ENCODE measurements around the gene PCDH9. TPM values are rescaled to one million over a fixed set of nuclear protein-coding genes. Genes with fewer than 3 reads are reported as not detected.

The PCDH9 gene
- total RNA-seq, 4 donors from 2014 or later, result 0.57 to 1.7 (median 0.97) TPM

GRCh38 chr13:67155898-67156722, 74.0 kb downstream of the PCDH9 start:
- Histone ChIP-seq H3K27ac (no peak overlapping the region), H3K4me3 (no peak overlapping the region), H3K36me3 (no peaks in the 10 kb centered on the region), H3K27me3 (no peaks in the 10 kb centered on the region), H3K4me1 (no peaks in the 10 kb centered on the region), H3K9me3 (no peaks in the 10 kb centered on the region)
- no peak for TF ChIP-seq POLR2A (IDR thresholded peaks at IDR 0.05)
- TF ChIP-seq, protein P1, sequence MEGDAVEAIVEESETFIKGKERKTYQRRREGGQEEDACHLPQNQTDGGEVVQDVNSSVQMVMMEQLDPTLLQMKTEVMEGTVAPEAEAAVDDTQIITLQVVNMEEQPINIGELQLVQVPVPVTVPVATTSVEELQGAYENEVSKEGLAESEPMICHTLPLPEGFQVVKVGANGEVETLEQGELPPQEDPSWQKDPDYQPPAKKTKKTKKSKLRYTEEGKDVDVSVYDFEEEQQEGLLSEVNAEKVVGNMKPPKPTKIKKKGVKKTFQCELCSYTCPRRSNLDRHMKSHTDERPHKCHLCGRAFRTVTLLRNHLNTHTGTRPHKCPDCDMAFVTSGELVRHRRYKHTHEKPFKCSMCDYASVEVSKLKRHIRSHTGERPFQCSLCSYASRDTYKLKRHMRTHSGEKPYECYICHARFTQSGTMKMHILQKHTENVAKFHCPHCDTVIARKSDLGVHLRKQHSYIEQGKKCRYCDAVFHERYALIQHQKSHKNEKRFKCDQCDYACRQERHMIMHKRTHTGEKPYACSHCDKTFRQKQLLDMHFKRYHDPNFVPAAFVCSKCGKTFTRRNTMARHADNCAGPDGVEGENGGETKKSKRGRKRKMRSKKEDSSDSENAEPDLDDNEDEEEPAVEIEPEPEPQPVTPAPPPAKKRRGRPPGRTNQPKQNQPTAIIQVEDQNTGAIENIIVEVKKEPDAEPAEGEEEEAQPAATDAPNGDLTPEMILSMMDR (IDR thresholded peaks at IDR 0.05), result no peak
- no peak for DNase-seq

- no peak for DNase-seq
- Histone ChIP-seq H3K4me3 (no peak overlapping the region), H3K27me3 (no peaks in the 10 kb centered on the region), H3K27ac (no peak overlapping the region), H3K36me3 (no peaks in the 10 kb centered on the region), H3K9me3 (no peaks in the 10 kb centered on the region), H3K4me1 (no peaks in the 10 kb centered on the region)
- TF ChIP-seq, protein P1 (IDR thresholded peaks at IDR 0.05), result no peak
- no peak for TF ChIP-seq POLR2A (IDR thresholded peaks at IDR 0.05)
Measured at GRCh38 chr13:67152085-67152484, 78.1 kb downstream of the PCDH9 start.

GRCh38 chr13:67151652-67152051, 78.5 kb downstream of the PCDH9 start:
- Histone ChIP-seq H3K4me3 (no peak overlapping the region), H3K36me3 (no peaks in the 10 kb centered on the region), H3K27ac (no peak overlapping the region), H3K27me3 (no peaks in the 10 kb centered on the region), H3K4me1 (no peaks in the 10 kb centered on the region), H3K9me3 (no peaks in the 10 kb centered on the region)
- TF ChIP-seq, protein P1 (IDR thresholded peaks at IDR 0.05), result no peak
- TF ChIP-seq POLR2A (IDR thresholded peaks at IDR 0.05), result no peak
- DNase-seq, result no peak

GRCh38 chr13:67150608-67151007, 79.5 kb downstream of the PCDH9 start:
- Histone ChIP-seq H3K4me1 (no peaks in the 10 kb centered on the region), H3K27me3 (no peaks in the 10 kb centered on the region), H3K9me3 (no peaks in the 10 kb centered on the region), H3K27ac (no peak overlapping the region), H3K36me3 (no peaks in the 10 kb centered on the region), H3K4me3 (no peak overlapping the region)
- TF ChIP-seq POLR2A (IDR thresholded peaks at IDR 0.05), result no peak
- TF ChIP-seq, protein P1 (IDR thresholded peaks at IDR 0.05), result no peak
- no peak for DNase-seq

GRCh38 chr13:67148161-67148571, 82.0 kb downstream of the PCDH9 start:
- no peaks in the 10 kb centered on the region for H3K4me1 ChIP-seq
- no peaks in the 10 kb centered on the region for H3K36me3 ChIP-seq
- H3K9me3 ChIP-seq, result no peaks in the 10 kb centered on the region
- TF ChIP-seq POLR2A (IDR thresholded peaks at IDR 0.05), result no peak
- TF ChIP-seq, protein P1 (IDR thresholded peaks at IDR 0.05), result no peak
- DNase-seq, result no peak
- no peak overlapping the region for H3K27ac ChIP-seq
- no peaks in the 10 kb centered on the region for H3K27me3 ChIP-seq
- H3K4me3 ChIP-seq, result no peak overlapping the region

Measured in Peyer's patch (tissue), 4 donors.